ENCODE measurements around the gene DHX29. TPM values are rescaled to one million over a fixed set of nuclear protein-coding genes. Genes with fewer than 3 reads are reported as not detected.
"Not testable (repeated sequence)": the region's sequence is repeated elsewhere in the genome, so short reads cannot be mapped to it uniquely, and the experiment has no call there.

The DHX29 gene
- total and polyA plus RNA-seq, 2 donors = 17.1 to 44.4 TPM

GRCh38 chr5:55331321-55331720, 23.8 kb upstream of the DHX29 start:
- 75% methylated on average over 3 of the region's 3 CpGs for WGBS
- no peak overlapping the region for H3K27ac ChIP-seq (ENCODE audit: low read depth)

GRCh38 chr5:55327281-55327680, 19.8 kb upstream of the DHX29 start:
- 65% methylated on average over 2 of the region's 2 CpGs for WGBS
- Histone ChIP-seq H3K4me3 (ENCODE audit: low read depth, low read length) (no peak overlapping the region), H3K4me1 (ENCODE audit: insufficient read depth) (no peaks in the 10 kb centered on the region), H3K36me3 (ENCODE audit: insufficient read depth) (peaks cover 8% of the 10 kb centered on the region), H3K27ac (ENCODE audit: low read depth) (no peak overlapping the region)
- DNase-seq (ENCODE audit: extremely low spot score) = no peak

More at GRCh38 chr5:55331321-55331720, 23.8 kb upstream of the DHX29 start:
- H3K36me3 ChIP-seq (ENCODE audit: insufficient read depth) = peaks cover 7% of the 10 kb centered on the region
- no peaks in the 10 kb centered on the region for H3K4me1 ChIP-seq (ENCODE audit: insufficient read depth)
- no peak for DNase-seq (ENCODE audit: extremely low spot score)
- no peak overlapping the region for H3K4me3 ChIP-seq (ENCODE audit: low read depth, low read length)

DNA sequence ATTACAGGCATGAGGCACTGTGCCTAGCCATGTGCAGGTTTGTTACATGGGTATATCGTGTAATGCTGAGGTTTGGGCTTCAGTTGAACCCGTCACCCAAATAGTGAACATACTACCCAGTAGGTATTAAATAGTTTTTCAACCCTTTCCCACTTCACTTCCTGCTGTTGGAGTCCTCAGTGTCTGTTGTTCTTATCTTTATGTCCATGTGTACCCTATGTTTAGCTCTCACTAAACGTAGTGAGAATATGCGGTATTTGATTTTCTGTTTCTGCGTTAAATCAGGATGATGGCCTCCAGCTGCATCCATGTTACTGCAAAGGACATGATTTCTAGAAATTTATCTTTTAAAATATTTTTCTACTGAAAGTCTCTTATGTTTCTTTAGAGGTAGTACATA, 18.1 kb upstream of the DHX29 start:
- DNase-seq (ENCODE audit: extremely low spot score) = no peak
- Histone ChIP-seq H3K4me3 (ENCODE audit: low read depth, low read length) (no peak overlapping the region), H3K36me3 (ENCODE audit: insufficient read depth) (peaks cover 8% of the 10 kb centered on the region), H3K27ac (ENCODE audit: low read depth) (no peak overlapping the region), H3K4me1 (ENCODE audit: insufficient read depth) (no peaks in the 10 kb centered on the region)
- WGBS = 82% methylated on average over 5 of the region's 5 CpGs

GRCh38 chr5:55324815-55325418, 17.4 kb upstream of the DHX29 start:
- Histone ChIP-seq H3K27ac (ENCODE audit: low read depth) (no peak overlapping the region), H3K4me1 (ENCODE audit: insufficient read depth) (no peaks in the 10 kb centered on the region), H3K36me3 (ENCODE audit: insufficient read depth) (peaks cover 8% of the 10 kb centered on the region), H3K4me3 (ENCODE audit: low read depth, low read length) (no peak overlapping the region)
- no peak for DNase-seq (ENCODE audit: extremely low spot score)
- 97% methylated on average over 1 of the region's 1 CpG for WGBS

DNA sequence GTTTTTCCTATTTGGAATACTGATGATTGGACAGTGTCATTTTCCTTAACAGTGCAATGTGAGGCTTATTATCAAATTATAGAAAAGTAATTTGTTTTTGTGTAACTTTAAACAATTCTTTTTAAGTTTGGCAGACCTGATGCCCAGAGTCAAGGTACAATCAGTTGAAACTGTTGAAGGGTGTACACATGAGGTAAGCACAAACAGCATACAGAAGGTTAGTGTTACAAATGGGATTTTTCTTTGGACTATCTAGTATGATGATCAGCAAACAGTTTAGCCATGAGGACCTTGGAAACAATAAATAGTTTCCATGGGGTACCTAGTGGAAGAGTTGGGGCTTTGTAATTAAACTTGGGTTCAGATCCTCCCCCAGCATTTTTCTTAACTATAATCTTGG, 16.5 kb upstream of the DHX29 start:
- Histone ChIP-seq H3K4me1 (ENCODE audit: insufficient read depth) (no peaks in the 10 kb centered on the region), H3K27ac (ENCODE audit: low read depth) (no peak overlapping the region), H3K4me3 (ENCODE audit: low read depth, low read length) (no peak overlapping the region), H3K36me3 (ENCODE audit: insufficient read depth) (peaks cover 3% of the 10 kb centered on the region)
- DNase-seq (ENCODE audit: extremely low spot score) = no peak

DNA sequence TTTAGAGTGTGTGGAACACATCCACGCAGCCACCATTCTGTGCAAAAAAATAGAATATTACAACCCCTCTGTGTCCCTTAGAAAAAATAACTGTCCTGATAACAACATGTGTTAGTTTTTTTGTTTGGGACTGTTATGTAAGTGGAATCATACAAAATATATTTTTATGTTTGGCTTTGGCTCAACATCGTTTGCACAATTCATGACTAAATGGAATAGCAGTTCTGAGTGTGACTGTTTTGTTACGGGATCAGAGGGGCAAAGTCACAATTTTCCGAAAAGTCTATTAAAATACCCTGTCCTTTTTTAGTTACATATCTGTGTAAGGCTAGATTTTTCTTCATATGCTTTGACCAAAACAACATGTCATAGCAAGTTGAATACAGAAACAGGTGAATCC, 13.1 kb upstream of the DHX29 start:
- no peak for DNase-seq (ENCODE audit: extremely low spot score)
- WGBS = 76% methylated on average over 4 of the region's 4 CpGs
- H3K36me3 ChIP-seq (ENCODE audit: insufficient read depth) = peaks cover 2% of the 10 kb centered on the region
- no peak overlapping the region for H3K4me3 ChIP-seq (ENCODE audit: low read depth, low read length)
- no peak overlapping the region for H3K27ac ChIP-seq (ENCODE audit: low read depth)
- no peaks in the 10 kb centered on the region for H3K4me1 ChIP-seq (ENCODE audit: insufficient read depth)

GRCh38 chr5:55319491-55319890, 12.0 kb upstream of the DHX29 start:
- WGBS = 72% methylated on average over 1 of the region's 1 CpG

DNA sequence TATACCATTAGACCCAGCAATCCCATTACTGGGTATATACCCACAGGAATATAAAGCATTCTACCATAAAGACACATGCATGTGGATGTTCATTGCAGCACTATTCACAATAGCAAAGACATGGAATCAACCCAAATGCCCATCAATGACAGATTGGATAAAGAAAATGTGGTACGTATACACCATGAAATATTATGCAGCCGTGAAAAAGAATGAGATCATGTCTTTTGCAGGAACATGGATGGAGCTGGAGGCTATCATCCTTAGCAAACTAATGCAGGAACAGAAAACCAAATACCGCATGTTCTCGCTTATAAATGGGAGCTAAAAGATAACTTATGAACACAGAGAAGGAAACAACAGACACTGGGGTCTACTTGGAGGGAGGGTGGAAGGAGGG, 10.7 kb upstream of the DHX29 start:
- not testable (repeated sequence) for DNase-seq (ENCODE audit: extremely low spot score); H3K36me3 ChIP-seq (ENCODE audit: insufficient read depth); H3K4me3 ChIP-seq (ENCODE audit: low read depth, low read length); H3K4me1 ChIP-seq (ENCODE audit: insufficient read depth); H3K27ac ChIP-seq (ENCODE audit: low read depth)
- 98% methylated on average over 4 of the region's 4 CpGs for WGBS

More at GRCh38 chr5:55319491-55319890, 12.0 kb upstream of the DHX29 start:
- DNase-seq (ENCODE audit: extremely low spot score) = no peak
- no peak overlapping the region for H3K27ac ChIP-seq (ENCODE audit: low read depth)
- H3K36me3 ChIP-seq (ENCODE audit: insufficient read depth) = peaks cover 2% of the 10 kb centered on the region
- H3K4me1 ChIP-seq (ENCODE audit: insufficient read depth) = no peaks in the 10 kb centered on the region
- H3K4me3 ChIP-seq (ENCODE audit: low read depth, low read length) = no peak overlapping the region

GRCh38 chr5:55316837-55317236, 9.3 kb upstream of the DHX29 start:
- Histone ChIP-seq H3K36me3 (ENCODE audit: insufficient read depth) (no peaks in the 10 kb centered on the region), H3K4me1 (ENCODE audit: insufficient read depth) (no peaks in the 10 kb centered on the region), H3K27ac (ENCODE audit: low read depth) (no peak overlapping the region), H3K4me3 (ENCODE audit: low read depth, low read length) (no peak overlapping the region)
- no peak for DNase-seq (ENCODE audit: extremely low spot score)

DNA sequence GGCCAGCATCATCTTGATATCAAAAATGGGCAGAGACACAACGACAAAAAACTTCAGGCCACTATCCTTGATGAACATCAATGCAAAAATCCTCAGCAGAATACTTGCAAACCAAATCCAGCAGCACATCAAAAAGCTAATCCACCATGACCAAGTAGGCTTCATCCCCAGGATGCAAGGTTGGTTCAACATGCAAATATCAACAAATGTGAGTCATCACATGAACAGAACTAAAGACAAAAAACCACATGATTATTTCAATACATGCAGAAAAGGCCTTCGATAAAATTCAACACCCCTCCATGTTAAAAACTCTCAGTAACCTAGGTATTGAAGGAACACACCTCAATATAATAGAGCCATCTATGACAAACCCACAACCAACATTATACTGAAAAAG, 8.8 kb upstream of the DHX29 start:
- WGBS = 99% methylated on average over 2 of the region's 2 CpGs
- no peak for DNase-seq (ENCODE audit: extremely low spot score)
- no peaks in the 10 kb centered on the region for H3K4me1 ChIP-seq (ENCODE audit: insufficient read depth)
- no peaks in the 10 kb centered on the region for H3K36me3 ChIP-seq (ENCODE audit: insufficient read depth)
- no peak overlapping the region for H3K4me3 ChIP-seq (ENCODE audit: low read depth, low read length)
- H3K27ac ChIP-seq (ENCODE audit: low read depth) = no peak overlapping the region

DNA sequence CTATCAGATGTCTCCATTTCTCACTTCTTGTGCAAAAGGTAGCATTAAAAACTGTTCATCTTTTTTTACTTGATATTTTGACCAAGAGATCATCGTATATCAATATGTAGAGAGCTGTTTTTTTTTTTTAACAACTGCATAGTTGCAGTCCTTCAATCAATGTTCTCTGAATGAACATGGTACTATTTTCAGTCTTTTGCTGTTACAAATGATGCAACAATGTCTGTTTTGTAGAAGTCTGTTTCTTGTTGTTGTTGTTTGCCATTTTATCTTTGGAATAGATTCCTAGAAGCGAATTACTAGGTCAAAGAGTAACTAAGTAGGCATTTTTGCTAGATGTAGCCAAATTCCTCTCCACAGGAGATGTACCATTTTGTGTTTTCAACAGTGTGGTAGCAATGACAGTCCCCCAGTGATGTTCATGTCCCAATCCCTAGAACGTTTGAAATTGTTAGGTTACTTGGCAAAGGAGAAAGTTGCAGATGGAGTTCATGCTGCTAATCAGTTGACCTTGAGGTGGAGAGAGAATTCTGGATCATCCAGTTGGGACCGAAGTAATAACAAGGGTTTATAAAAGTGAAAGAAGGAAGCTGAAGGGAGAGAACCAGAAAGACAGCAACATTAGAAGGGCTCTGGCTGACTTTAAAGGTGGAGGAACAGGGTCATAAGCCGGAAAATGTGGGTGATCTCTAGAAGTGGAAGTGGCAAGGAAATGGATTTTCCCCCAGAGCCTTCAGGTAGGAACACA, 6.5 kb upstream of the DHX29 start:
- 81% methylated on average over 5 of the region's 5 CpGs for WGBS
- no peak overlapping the region for H3K4me3 ChIP-seq (ENCODE audit: low read depth, low read length)
- H3K4me1 ChIP-seq (ENCODE audit: insufficient read depth) = no peaks in the 10 kb centered on the region
- H3K27ac ChIP-seq (ENCODE audit: low read depth) = no peak overlapping the region
- DNase-seq (ENCODE audit: extremely low spot score) = no peak
- H3K36me3 ChIP-seq (ENCODE audit: insufficient read depth) = peaks cover 1% of the 10 kb centered on the region

DNA sequence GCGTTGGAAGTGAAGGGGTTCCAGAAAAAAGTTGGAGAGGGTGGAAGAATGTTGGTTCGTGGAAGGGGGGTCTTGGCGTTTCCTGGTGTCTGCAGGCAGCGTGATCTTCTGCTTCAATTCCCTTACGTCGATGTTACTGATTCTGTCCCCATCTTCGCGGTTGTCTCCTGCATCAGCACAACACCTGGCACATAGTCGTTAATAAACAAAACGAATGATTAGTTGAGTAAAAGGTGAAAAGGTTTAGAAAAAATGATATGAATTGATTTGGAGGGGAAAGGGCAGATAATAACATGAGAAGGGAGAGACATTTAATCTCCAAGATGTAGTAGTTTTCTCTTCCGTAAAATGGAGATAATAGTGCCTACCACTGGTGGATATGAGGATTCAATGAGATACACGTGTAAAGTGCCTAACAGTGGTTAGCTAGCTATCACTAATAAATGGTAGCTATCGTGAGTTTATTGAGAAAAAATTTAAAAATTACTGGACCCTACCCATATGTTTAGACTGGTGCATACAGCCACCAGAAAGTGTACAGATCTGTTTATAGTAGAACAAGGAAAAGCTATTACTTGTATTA, 851 bp upstream of the DHX29 start:
- Histone ChIP-seq H3K36me3 (ENCODE audit: insufficient read depth) (peaks cover 1% of the 10 kb centered on the region), H3K4me1 (ENCODE audit: insufficient read depth) (peaks cover 4% of the 10 kb centered on the region), H3K4me3 (ENCODE audit: low read depth, low read length) (peak overlapping the region; percentile 65), H3K27ac (ENCODE audit: low read depth) (peak overlapping the region; percentile 63)
- under 1% methylated on average over 13 of the region's 13 CpGs for WGBS
- DNase-seq (ENCODE audit: extremely low spot score) = no peak

- no peak for DNase-seq (ENCODE audit: extremely low spot score)
- H3K4me3 ChIP-seq (ENCODE audit: low read depth, low read length) = peak overlapping the region; percentile 65
- H3K27ac ChIP-seq (ENCODE audit: low read depth) = peak overlapping the region; percentile 82
- 5% methylated on average over 12 of the region's 12 CpGs for WGBS
- peaks cover 4% of the 10 kb centered on the region for H3K4me1 ChIP-seq (ENCODE audit: insufficient read depth)
- H3K36me3 ChIP-seq (ENCODE audit: insufficient read depth) = peaks cover 1% of the 10 kb centered on the region
These were observed 682 bp downstream of the DHX29 start for GRCh38 chr5:55306641-55307382.

DNA sequence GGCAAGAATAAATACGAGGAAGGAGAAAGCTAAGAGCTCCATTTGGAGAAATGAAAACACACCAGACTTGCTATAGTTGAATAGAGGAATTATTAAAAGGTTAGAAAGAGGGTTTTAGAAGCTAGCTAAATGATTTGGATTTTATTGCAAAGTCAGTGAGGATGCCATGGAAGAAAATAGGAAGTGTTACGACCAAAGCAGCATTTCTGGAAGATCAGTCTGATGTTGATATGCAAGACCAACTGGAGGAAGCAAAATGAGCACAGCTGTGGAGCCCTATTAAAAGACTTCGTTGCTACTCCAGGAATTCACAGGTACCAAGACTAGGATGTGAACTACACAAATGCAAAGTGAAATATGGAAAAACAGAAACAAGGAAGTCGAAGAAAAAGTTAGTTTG, 2.1 kb downstream of the DHX29 start:
- Histone ChIP-seq H3K4me3 (ENCODE audit: low read depth, low read length) (no peak overlapping the region), H3K4me1 (ENCODE audit: insufficient read depth) (peaks cover 4% of the 10 kb centered on the region), H3K27ac (ENCODE audit: low read depth) (no peak overlapping the region), H3K36me3 (ENCODE audit: insufficient read depth) (peaks cover 1% of the 10 kb centered on the region)
- whole genome bisulfite sequencing = 70% methylated on average over 4 of the region's 4 CpGs
- no peak for DNase-seq (ENCODE audit: extremely low spot score)
